ENCODE data around the gene PCED1A.

Gene PCED1A

GRCh38 chr20:2794202-2794748 lies 46.2 kb downstream of the PCED1A start:
- no peak for TF ChIP-seq CTCF (IDR thresholded peaks at IDR 0.05; ENCODE audit: low read length, missing control alignments)
- no peak overlapping the region for H3K4me3 ChIP-seq (replicated peaks; ENCODE audit: low read depth, low read length)
- DNase-seq (ENCODE audit: low read depth): no peak

- no peak for TF ChIP-seq CTCF (IDR thresholded peaks at IDR 0.05; ENCODE audit: low read length, missing control alignments)
- no peak overlapping the region for H3K4me3 ChIP-seq (replicated peaks; ENCODE audit: low read depth, low read length)
- no peak for DNase-seq (ENCODE audit: low read depth)
These were observed 47.0 kb downstream of the PCED1A start for GRCh38 chr20:2793471-2793870.

Data from fibroblast of pulmonary artery (primary cell).